GM10266 (cell line): ENCODE data around the gene IFI44.
A peak's percentile ranks its signal among the peaks of the same experiment; 100 is the strongest.

Source experiments
- DNase-seq: peaks from one replicate; pipeline ENCODE4 v3.0.0; 2012; ENCODE audit errors: extremely low spot score
- TF ChIP-seq, protein P1 (sequence below): IDR thresholded peaks from 2 replicates; pipeline ENCODE4 v1.5.1; 2012; ENCODE audit warnings: mild to moderate bottlenecking, low read depth; ENCODE audit not compliant: control insufficient read depth, insufficient read depth; ENCODE audit errors: missing control alignments

Gene IFI44

DNA sequence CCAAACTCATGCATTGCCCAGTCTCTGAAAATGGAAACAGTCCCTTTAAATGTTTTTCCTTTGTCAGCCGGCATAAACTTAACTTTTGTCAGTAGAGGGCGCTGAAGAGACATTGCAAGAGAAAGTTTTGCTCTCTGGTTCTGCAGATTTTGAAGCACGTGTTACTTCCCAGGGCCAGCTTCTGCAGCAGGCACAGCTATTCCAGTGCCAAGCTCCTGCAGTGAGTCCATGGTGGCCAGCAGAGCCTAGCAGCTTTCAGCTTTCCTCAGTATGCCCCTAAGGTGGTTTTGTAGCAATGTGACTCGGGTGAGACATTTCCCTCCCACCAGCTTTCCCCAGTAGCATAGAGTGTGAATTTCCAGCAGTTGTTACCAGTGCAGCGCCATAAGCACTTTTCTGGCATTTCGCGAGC lies 32.0 kb upstream of the IFI44 start:
- DNase-seq = peak; percentile 43
- TF ChIP-seq, protein P1, sequence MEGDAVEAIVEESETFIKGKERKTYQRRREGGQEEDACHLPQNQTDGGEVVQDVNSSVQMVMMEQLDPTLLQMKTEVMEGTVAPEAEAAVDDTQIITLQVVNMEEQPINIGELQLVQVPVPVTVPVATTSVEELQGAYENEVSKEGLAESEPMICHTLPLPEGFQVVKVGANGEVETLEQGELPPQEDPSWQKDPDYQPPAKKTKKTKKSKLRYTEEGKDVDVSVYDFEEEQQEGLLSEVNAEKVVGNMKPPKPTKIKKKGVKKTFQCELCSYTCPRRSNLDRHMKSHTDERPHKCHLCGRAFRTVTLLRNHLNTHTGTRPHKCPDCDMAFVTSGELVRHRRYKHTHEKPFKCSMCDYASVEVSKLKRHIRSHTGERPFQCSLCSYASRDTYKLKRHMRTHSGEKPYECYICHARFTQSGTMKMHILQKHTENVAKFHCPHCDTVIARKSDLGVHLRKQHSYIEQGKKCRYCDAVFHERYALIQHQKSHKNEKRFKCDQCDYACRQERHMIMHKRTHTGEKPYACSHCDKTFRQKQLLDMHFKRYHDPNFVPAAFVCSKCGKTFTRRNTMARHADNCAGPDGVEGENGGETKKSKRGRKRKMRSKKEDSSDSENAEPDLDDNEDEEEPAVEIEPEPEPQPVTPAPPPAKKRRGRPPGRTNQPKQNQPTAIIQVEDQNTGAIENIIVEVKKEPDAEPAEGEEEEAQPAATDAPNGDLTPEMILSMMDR = peak; percentile 65

DNA sequence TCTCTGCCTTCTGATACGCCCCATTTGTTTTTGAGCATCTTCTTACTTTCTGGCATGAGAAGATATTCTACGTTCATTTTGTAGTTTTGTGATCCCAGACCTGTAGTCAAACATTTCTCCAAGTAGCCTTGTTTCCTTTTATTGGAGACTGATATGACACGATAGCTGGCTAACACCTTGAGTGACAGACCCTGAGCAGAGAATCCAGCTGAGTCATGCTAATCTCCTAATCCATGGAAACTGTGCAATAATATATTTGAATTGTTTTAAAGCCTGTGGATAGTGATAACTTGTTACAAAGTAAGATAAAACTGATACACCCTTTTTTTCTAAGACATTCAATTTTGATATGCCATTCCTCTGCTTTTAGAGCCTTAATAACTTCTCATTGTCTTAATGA lies 30.6 kb upstream of the IFI44 start:
- DNase-seq = no peak
- TF ChIP-seq, protein P1 = no peak

DNA sequence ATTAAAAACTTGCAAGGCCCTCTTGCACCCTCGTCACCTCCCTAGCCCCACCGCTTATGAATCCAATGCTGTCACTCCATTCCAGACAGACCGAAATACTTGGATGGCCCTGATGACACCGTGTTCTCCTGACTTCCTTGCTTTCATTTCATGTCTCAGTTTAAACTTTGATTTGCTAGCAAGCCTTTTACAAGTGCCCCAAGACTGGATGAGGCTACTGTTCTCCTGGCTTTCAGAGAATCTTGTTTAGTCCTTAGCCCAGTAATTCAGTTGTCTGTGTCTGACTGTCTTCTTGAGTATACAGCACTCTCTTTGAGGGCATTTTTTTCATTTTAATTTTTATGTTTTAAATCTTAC lies 30.2 kb upstream of the IFI44 start:
- DNase-seq = no peak
- TF ChIP-seq, protein P1 = no peak

DNA sequence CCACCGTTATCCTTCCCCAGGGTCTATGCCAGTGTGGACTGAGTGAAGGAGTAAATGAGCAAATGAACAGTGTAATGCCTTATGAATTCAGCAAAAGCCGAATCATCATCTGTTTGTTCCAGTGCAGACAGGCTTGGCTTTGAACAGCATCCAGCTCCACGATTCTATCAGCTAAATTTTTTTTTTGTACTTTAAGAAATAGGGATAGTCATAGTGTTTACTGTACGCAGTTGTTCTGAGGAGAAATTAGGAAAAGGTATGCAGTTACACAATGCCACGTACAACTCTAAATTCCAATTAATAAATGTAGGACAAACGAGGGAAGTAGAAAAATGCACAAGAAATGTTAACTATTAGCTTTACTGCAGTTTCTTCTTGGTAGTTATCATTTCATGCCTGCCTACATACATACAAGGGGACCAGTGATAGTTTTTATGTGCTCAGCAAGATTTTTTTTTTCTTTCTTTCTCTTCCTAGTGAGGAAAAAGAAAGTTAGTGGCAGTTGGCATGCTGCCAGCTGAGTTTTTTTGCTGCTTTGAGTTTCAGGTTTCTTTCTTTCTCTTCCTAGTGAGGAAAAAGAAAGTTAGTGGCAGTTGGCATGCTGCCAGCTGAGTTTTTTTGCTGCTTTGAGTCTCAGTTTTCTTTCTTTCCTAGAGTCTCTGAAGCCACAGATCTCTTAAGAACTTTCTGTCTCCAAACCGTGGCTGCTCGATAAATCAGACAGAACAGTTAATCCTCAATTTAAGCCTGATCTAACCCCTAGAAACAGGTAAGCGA lies 29.6 kb upstream of the IFI44 start, which contains the start of gene IFI44L:
Gene IFI44L (plus strand): TSS at position 646 of the 777 bp plus-strand sequence. CDS start 7,468 bp downstream, outside the sequence.
- no peak for DNase-seq
- TF ChIP-seq, protein P1 = no peak

DNA sequence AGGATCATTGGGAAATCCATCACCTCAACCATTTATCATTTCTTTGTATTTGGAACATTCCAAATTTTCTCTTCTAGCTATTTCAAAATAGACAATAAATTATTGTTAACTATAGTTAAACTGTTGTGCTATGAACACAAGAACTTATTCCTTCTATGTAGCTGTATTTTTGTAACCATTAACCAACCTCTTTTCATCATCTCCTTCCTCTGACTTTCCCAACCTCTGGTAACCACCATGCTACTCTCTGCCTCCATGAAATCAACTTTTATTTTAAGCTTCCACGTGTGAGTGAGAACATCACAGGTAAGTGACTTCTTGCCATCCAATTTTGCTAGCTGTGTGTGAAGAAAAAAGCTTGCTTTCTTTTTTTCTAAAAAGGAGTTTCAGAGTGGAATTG lies 29.0 kb upstream of the IFI44 start:
- DNase-seq = no peak
- TF ChIP-seq, protein P1 = no peak

DNA sequence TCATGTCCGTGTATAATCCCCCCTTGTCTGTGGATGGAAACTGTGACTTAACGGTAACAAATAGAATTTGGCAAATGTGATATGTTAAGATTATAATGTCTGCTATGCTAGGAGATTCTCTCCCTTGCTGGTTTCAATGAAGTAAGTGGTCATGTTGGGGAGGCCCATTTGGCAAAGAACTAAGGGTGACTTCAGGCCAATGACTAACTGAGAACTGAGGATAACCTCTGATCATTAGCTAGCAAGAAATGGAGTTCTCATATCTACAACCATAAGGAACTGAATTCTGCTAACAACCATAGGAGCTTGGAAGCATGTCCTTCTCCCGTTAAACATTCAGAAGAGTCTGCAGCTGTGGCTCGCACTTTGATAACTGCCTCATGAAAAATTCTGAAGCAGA lies 27.1 kb upstream of the IFI44 start:
- no peak for DNase-seq
- TF ChIP-seq, protein P1 = no peak

DNA sequence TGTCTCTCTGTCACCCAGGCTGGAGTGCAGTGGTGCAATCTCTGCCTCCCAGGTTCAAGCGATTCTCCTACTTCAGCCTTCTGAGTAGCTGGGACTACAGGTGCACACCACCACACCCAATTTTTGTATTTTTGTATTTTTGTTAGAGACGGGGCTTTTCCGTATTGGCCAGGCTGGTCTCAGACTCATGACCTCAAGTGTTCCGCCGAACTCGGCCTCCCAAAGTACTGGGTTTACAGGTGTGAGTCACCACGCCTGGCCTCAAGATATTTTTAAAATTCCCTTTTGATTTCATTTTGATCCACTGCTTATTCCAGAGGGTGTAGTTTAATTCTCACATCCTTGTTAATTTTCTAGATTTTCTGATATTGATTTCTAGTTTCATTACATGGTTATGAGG lies 25.6 kb upstream of the IFI44 start:
- no peak for DNase-seq
- TF ChIP-seq, protein P1 = no peak
